BE2C (cell line): ENCODE measurements around the gene POU5F2.

ENCODE experiments used
- DNase-seq: peaks from one replicate; pipeline ENCODE4 v3.0.0-alpha.2; 2020
- H3K27me3 ChIP-seq: fragments of 250-450 bp; sonication (Bioruptor Pico); 2 replicates; pipeline ENCODE4 v1.5.1; 2020; ENCODE audit warnings: mild to moderate bottlenecking
- H3K36me3 ChIP-seq: fragments of 250-450 bp; sonication (Bioruptor Pico); 2 replicates; pipeline ENCODE4 v1.5.1; 2020; ENCODE audit warnings: mild to moderate bottlenecking
- H3K4me1 ChIP-seq: fragments of 250-450 bp; sonication (Bioruptor Pico); 2 replicates; pipeline ENCODE4 v1.5.1; 2020
- H3K4me3 ChIP-seq: 2 replicates; pipeline ENCODE4 v1.5.1; 2011; ENCODE audit warnings: low read depth, low read length
- H3K9me3 ChIP-seq: fragments of 250-450 bp; sonication (Bioruptor Pico); 2 replicates; pipeline ENCODE4 v1.5.1; 2020
- TF ChIP-seq, protein P1 (sequence below): IDR thresholded peaks from 2 replicates; pipeline ENCODE4 v1.5.1; 2012; ENCODE audit warnings: mild to moderate bottlenecking, low read depth, low read length

POU5F2 gene

DNA sequence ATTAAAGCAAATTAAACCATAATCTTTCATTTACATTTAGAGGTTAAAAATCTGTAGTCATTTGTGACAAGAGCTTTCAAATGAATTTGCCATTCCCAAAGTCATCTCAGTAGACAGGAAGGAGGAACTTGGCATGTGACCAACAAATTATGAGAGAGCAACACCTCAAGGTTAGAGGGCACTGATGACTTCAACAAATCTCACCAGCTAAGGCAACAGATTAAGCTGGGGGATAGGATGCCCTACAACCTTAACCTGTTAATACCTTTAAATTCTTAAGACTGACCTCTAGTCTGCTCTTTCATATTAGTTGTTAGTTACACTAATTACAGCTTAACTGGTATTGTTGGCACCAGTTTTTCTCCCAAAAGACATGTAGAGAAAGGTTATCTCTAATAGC, 18.4 kb downstream of the POU5F2 start:
- no peak for DNase-seq
- TF ChIP-seq, protein P1, sequence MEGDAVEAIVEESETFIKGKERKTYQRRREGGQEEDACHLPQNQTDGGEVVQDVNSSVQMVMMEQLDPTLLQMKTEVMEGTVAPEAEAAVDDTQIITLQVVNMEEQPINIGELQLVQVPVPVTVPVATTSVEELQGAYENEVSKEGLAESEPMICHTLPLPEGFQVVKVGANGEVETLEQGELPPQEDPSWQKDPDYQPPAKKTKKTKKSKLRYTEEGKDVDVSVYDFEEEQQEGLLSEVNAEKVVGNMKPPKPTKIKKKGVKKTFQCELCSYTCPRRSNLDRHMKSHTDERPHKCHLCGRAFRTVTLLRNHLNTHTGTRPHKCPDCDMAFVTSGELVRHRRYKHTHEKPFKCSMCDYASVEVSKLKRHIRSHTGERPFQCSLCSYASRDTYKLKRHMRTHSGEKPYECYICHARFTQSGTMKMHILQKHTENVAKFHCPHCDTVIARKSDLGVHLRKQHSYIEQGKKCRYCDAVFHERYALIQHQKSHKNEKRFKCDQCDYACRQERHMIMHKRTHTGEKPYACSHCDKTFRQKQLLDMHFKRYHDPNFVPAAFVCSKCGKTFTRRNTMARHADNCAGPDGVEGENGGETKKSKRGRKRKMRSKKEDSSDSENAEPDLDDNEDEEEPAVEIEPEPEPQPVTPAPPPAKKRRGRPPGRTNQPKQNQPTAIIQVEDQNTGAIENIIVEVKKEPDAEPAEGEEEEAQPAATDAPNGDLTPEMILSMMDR, result no peak
- H3K4me1 ChIP-seq, result no peaks in the 10 kb centered on the region
- no peaks in the 10 kb centered on the region for H3K36me3 ChIP-seq
- H3K27me3 ChIP-seq, result no peaks in the 10 kb centered on the region
- no peaks in the 10 kb centered on the region for H3K9me3 ChIP-seq
- H3K4me3 ChIP-seq, result no peak overlapping the region

DNA sequence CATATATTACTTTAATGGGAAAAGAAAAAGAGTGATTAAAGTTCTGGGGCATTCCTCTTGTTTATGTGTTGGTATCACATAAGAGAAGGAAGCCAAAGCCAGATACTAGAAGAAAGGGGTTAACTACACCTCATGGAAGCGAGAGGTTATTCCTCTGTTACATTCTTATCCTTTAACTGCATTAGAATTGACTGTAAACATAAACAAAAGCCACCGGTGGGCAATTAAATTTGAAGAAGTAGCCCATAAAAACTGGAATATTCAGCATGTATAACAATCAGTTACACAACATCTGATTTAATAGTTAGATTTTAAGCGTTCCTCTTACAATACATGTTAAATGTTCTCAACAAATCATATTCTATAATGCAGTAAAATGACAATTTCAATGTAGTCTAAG, 18.8 kb downstream of the POU5F2 start:
- TF ChIP-seq, protein P1, result no peak
- Histone ChIP-seq H3K36me3 (no peaks in the 10 kb centered on the region), H3K4me3 (no peak overlapping the region), H3K27me3 (no peaks in the 10 kb centered on the region), H3K4me1 (no peaks in the 10 kb centered on the region), H3K9me3 (no peaks in the 10 kb centered on the region)
- DNase-seq, result no peak

DNA sequence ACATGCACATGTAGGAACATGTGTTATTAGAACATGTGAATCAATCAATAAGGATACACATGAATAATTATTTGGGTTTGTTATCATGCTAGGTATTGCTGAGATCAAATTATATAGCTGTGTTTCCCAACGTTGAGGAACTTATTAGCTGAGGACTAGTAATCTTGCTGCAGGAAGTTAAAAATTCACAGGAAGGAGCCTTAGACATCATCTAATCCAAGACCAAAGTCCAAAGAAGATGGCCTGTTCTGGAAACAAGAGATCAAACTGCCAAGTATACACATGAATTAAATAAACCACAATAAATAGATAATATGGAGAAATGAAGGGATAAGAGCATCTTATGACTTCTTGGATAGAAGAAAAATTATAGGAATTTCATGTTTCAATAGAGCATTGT, 19.9 kb downstream of the POU5F2 start:
- Histone ChIP-seq H3K4me1 (no peaks in the 10 kb centered on the region), H3K27me3 (no peaks in the 10 kb centered on the region), H3K4me3 (no peak overlapping the region), H3K36me3 (no peaks in the 10 kb centered on the region), H3K9me3 (no peaks in the 10 kb centered on the region)
- TF ChIP-seq, protein P1, result no peak
- no peak for DNase-seq

DNA sequence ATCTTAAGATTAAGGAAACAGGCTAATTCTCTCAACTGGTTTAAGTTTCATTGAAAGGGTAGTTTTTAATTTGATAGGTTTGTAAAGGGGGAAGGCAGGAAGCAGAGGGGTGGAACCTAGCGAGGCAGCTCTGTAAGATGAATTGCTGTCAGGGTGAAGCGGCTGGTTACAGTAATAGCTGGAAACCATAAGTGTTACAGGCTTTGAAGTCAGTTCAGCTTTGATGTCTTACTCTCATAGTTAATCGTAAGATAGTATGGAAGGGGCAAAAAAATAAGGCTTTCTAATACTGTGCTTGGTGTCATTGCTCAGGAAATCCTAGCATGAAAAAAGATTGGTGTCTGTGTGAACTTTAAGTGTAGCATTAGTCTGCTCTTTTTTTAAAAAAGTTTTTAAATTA, 20.3 kb downstream of the POU5F2 start:
- Histone ChIP-seq H3K4me3 (no peak overlapping the region), H3K4me1 (no peaks in the 10 kb centered on the region), H3K27me3 (no peaks in the 10 kb centered on the region), H3K9me3 (no peaks in the 10 kb centered on the region), H3K36me3 (no peaks in the 10 kb centered on the region)
- no peak for DNase-seq
- TF ChIP-seq, protein P1, result no peak

DNA sequence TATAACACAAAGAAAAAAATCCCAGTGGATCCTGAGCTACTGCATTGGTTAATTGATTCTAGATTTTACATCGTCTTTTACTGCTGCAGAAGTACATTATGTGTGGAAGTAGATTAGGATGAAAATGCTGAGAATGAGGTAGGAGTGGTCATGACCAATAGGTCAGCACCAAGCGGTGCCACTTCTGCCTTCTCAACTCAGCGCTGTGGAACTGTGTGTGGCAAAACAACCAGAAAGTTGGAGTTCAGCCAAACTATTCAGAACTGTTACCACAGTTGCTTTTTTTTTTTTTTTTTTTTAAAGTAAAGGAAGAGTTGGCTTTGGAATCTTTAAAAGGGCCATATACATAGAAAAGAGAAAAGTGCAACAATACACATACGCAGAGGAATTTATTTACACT, 24.2 kb downstream of the POU5F2 start:
- TF ChIP-seq, protein P1, result no peak
- Histone ChIP-seq H3K27me3 (no peaks in the 10 kb centered on the region), H3K9me3 (no peaks in the 10 kb centered on the region), H3K4me3 (no peak overlapping the region), H3K4me1 (peaks cover 12% of the 10 kb centered on the region), H3K36me3 (no peaks in the 10 kb centered on the region)
- DNase-seq, result peak; percentile 27

DNA sequence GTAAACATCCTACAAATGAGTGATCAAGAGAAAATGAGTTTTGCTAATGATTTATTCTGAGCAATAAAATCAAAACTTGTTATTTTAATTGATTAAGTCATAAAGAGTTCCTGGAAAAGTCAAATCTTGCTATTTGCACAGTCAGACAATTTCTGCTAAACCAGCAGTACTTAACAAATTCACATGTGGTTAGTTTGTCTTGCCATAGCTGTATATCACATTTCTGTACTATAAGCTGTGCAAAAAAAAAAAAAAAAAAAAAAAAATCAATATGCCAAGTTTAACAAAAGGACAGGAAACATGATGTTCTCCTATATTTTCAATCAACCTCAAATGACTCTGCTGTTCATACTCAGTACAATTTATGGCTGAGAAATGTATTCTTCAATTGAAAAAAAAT, 24.9 kb downstream of the POU5F2 start:
- Histone ChIP-seq H3K9me3 (no peaks in the 10 kb centered on the region), H3K36me3 (no peaks in the 10 kb centered on the region), H3K4me3 (no peak overlapping the region), H3K27me3 (no peaks in the 10 kb centered on the region), H3K4me1 (peaks cover 12% of the 10 kb centered on the region)
- TF ChIP-seq, protein P1, result no peak
- no peak for DNase-seq
